PC-9 (cell line): Measurements from ENCODE around the gene SCAMP2. TPM values are rescaled to one million over a fixed set of nuclear protein-coding genes. Genes with fewer than 3 reads are reported as not detected.

Experiments
- BruUV-seq: library from RNA; stranded (reverse); fragments of 400-500 nt; replicated peaks from 2 replicates; lab custom pipeline; 2021; lab: Mats Ljungman, UMichigan
- CTCF ChIA-PET: fragments of 300-600 bp; sonication (Branson Sonifier 250); formaldehyde crosslinking; loops from one replicate; lab custom pipeline; 2022; ENCODE audit warnings: antibody characterized with exemption; lab: Charles Lee
- POLR2A ChIA-PET: fragments of 300-600 bp; sonication (Branson Sonifier 250); formaldehyde crosslinking; loops from one replicate; lab custom pipeline; 2022; ENCODE audit warnings: antibody characterized with exemption; ENCODE audit not compliant: unreplicated experiment; lab: Charles Lee
- DNase-seq, 2 experiments: peaks; one replicate each; pipeline versions ENCODE4 v3.0.0 to v3.0.0-alpha.2; 2015 to 2022; ENCODE audit warnings: mixed read lengths in 1 of 2
- H2AFZ ChIP-seq: fragments of 200-600 bp; sonication (generic); 2 replicates; pipeline ENCODE4 v1.8.1; 2017; ENCODE audit warnings: antibody characterized with exemption
- H3F3A ChIP-seq: fragments of 200-600 bp; sonication (generic); 2 replicates; pipeline ENCODE4 v1.8.1; 2017; ENCODE audit warnings: antibody characterized with exemption, mild to moderate bottlenecking, low read depth; ENCODE audit not compliant: insufficient read depth
- H3K27ac ChIP-seq: fragments of 200-600 bp; sonication (generic); 2 replicates; pipeline ENCODE4 v1.6.1; 2016; ENCODE audit warnings: mixed run types
- H3K27me3 ChIP-seq: fragments of 200-600 bp; sonication (generic); 2 replicates; pipeline ENCODE4 v1.6.1; 2016; ENCODE audit warnings: low read depth, mixed run types; ENCODE audit not compliant: insufficient read depth
- H3K36me3 ChIP-seq: fragments of 200-600 bp; sonication (generic); 2 replicates; pipeline ENCODE4 v1.6.1; 2016; ENCODE audit warnings: low read depth, mixed run types
- H3K4me1 ChIP-seq: fragments of 200-600 bp; sonication (generic); replicated peaks from 2 replicates; pipeline ENCODE4 v1.6.1; 2016; ENCODE audit warnings: mixed run types; ENCODE audit not compliant: insufficient read depth
- H3K4me2 ChIP-seq: fragments of 200-600 bp; sonication (generic); 2 replicates; pipeline ENCODE4 v1.6.1; 2017; ENCODE audit warnings: mixed run types
- H3K4me3 ChIP-seq: fragments of 200-600 bp; sonication (generic); 2 replicates; pipeline ENCODE4 v1.6.1; 2016; ENCODE audit warnings: mixed run types
- H3K79me2 ChIP-seq: fragments of 200-600 bp; sonication (generic); 2 replicates; pipeline ENCODE4 v1.6.1; 2017; ENCODE audit warnings: low read depth, mixed run types
- H3K9me2 ChIP-seq: fragments of 200-600 bp; sonication (generic); 2 replicates; pipeline ENCODE4 v1.8.1; 2017; ENCODE audit warnings: mild to moderate bottlenecking; ENCODE audit not compliant: insufficient read depth
- H3K9me3 ChIP-seq: fragments of 200-600 bp; sonication (generic); 2 replicates; pipeline ENCODE4 v1.8.1; 2016; ENCODE audit warnings: low read depth; ENCODE audit not compliant: insufficient read depth
- H4K20me1 ChIP-seq: fragments of 200-600 bp; sonication (generic); 2 replicates; pipeline ENCODE4 v1.8.1; 2017; ENCODE audit not compliant: insufficient read depth
- EZH2 ChIP-seq: fragments of 200-600 bp; sonication (generic); IDR thresholded peaks from 2 replicates; pipeline ENCODE4 v1.8.0; 2017; ENCODE audit warnings: antibody characterized with exemption, low read depth
- intact Hi-C: fragments of 100-400 bp; cut with micrococcal nuclease; formaldehyde crosslinking; loops from one replicate; pipeline ENCODE4 v1.10.0; 2022; ENCODE audit not compliant: unreplicated experiment
- total RNA-seq: library from RNA; stranded (reverse); gene quantifications from 2 replicates; pipeline ENCODE4 v1.2.3, GENCODE V29; 2021
- TF ChIP-seq, protein P1 (sequence below): fragments of 200-600 bp; sonication (generic); conservative IDR thresholded peaks from 2 replicates; pipeline ENCODE4 v1.6.1; 2017; ENCODE audit warnings: mixed run types, antibody characterized with exemption, mild to moderate bottlenecking, moderate library complexity

Gene SCAMP2
- total RNA-seq, 1 experiment from 2014 or later: 84.6 TPM

DNA sequence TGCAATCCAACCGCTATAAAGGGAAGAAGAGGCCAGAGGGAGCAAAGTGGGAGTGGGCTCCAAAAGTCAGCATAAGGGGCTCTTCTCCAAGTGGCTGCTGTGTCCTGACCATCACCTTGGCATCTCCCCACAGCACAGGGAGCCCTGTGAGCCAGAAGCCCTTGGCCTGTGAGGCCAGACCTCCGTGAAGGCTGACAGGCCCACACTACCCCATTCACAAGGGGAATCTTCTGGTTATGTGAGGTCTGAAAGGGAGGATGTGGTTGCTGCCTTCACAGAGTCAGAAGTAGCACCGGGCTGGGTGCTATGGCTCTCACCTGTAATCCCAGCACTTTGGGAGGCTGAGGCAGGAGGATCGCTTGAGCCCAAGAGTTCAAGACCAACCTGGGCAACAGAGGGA, 27.6 kb downstream of the SCAMP2 start:
- ChIA-PET CTCF (interaction anchor here (1.2 kb wide), 1 partner anchor 56 kb away, joined by 6 read pairs; no protein-coding TSS in a partner anchor), POLR2A (no interaction called here)
- no peak for DNase-seq
- no peaks in the 10 kb centered on the region for H3K9me2 ChIP-seq
- H3K27me3 ChIP-seq: no peaks in the 10 kb centered on the region
- H4K20me1 ChIP-seq: no peaks in the 10 kb centered on the region
- no peak overlapping the region for H3K4me2 ChIP-seq
- intact Hi-C loops: no loop called here
- H2AFZ ChIP-seq: no peak overlapping the region
- H3K36me3 ChIP-seq: no peaks in the 10 kb centered on the region; the same call in 1 of the 2 replicates
- H3K4me3 ChIP-seq: no peak overlapping the region
- TF ChIP-seq EZH2: no peak
- TF ChIP-seq, protein P1, sequence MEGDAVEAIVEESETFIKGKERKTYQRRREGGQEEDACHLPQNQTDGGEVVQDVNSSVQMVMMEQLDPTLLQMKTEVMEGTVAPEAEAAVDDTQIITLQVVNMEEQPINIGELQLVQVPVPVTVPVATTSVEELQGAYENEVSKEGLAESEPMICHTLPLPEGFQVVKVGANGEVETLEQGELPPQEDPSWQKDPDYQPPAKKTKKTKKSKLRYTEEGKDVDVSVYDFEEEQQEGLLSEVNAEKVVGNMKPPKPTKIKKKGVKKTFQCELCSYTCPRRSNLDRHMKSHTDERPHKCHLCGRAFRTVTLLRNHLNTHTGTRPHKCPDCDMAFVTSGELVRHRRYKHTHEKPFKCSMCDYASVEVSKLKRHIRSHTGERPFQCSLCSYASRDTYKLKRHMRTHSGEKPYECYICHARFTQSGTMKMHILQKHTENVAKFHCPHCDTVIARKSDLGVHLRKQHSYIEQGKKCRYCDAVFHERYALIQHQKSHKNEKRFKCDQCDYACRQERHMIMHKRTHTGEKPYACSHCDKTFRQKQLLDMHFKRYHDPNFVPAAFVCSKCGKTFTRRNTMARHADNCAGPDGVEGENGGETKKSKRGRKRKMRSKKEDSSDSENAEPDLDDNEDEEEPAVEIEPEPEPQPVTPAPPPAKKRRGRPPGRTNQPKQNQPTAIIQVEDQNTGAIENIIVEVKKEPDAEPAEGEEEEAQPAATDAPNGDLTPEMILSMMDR: no peak
- H3K9me3 ChIP-seq: no peaks in the 10 kb centered on the region
- no TSS peak for BruUV-seq
- H3K79me2 ChIP-seq: no peaks in the 10 kb centered on the region
- peaks cover 11% of the 10 kb centered on the region for H3K4me1 ChIP-seq
- H3F3A ChIP-seq: peaks cover 23% of the 10 kb centered on the region; the same call in 1 of the 2 replicates
- H3K27ac ChIP-seq: no peak overlapping the region

DNA sequence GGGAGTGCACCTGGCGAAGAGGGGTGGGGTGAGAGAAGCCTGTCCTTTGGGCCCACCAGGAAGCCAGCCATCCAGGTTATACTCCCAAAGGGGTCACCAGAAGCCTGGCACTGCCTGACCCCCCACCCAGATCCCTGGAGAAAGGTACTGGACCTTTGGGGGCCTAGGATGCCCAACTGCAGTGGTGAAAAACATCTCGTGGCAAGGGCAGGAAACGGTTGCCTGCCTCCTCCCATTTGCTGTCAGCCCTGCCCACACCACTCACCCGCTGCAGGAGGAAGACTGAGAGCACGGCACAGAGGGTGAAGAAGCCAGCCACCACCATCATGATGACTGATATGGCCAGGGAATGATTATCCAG, 28.0 kb downstream of the SCAMP2 start:
- H2AFZ ChIP-seq: no peak overlapping the region
- ChIA-PET POLR2A (no interaction called here), CTCF (interaction anchor here (0.5 to 1.2 kb wide), 2 partner anchors 56 to 107 kb away, joined by 3 to 6 read pairs; no protein-coding TSS in a partner anchor)
- intact Hi-C loops: no loop called here
- no peak for DNase-seq
- peaks cover 23% of the 10 kb centered on the region; the same call in 1 of the 2 replicates for H3F3A ChIP-seq
- no peaks in the 10 kb centered on the region for H4K20me1 ChIP-seq
- H3K79me2 ChIP-seq: no peaks in the 10 kb centered on the region
- no peak overlapping the region for H3K4me3 ChIP-seq
- no peaks in the 10 kb centered on the region for H3K9me3 ChIP-seq
- no peaks in the 10 kb centered on the region; the same call in 1 of the 2 replicates for H3K36me3 ChIP-seq
- no TSS peak for BruUV-seq
- no peak overlapping the region for H3K27ac ChIP-seq
- no peak overlapping the region for H3K4me2 ChIP-seq
- no peaks in the 10 kb centered on the region for H3K27me3 ChIP-seq
- no peaks in the 10 kb centered on the region for H3K9me2 ChIP-seq
- peaks cover 11% of the 10 kb centered on the region for H3K4me1 ChIP-seq
- TF ChIP-seq, protein P1: no peak
- TF ChIP-seq EZH2: no peak

DNA sequence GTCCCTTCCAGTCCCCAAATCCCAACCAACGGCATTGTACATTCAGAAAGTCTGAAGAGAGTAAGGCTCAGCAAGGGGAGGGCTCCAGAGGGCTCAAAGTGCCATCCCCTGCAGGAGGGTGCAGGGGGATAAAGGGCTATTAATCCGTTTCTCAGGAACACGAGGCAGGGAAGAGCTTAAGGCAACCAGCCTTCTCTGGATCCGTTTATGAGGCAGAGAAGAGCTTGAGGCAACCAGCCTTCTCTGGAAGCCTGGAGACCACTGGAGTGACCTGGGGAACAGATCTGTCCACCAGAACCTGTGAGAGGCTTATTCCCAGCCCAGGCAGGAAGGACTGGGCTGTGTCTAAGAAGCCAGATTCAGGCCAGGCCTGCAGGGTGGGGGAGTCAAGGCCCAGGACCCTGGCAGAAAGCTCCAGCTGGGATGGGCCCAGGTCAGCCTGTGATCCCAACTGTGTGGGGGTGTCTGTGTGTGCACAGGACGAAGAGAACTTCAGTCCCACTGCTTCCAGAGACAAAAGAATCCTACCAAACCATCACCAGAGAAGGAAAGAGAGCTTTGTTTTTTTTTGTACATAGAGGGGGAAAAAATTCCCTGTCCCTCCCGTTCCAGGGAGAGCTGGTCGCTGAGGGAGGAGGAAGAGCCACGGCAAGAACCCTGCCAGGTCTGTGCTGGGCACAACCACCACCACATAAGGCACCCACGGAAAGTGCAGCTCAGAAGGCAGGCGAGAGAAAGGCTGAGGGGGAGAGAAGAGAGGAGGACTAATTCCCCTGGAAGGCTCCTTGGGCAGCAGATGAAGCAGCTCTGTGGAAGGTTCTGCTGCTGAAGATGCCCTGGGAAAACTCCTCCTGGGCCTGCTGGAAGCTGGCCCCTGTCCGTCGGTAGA, 28.6 kb downstream of the SCAMP2 start:
- ChIA-PET CTCF (interaction anchor here (0.5 to 1.2 kb wide), 2 partner anchors 57 to 108 kb away, joined by 3 to 6 read pairs; no protein-coding TSS in a partner anchor), POLR2A (no interaction called here)
- no peaks in the 10 kb centered on the region for H3K27me3 ChIP-seq
- no peak for TF ChIP-seq EZH2
- TF ChIP-seq, protein P1: no peak
- peaks cover 11% of the 10 kb centered on the region for H3K4me1 ChIP-seq
- H3K4me3 ChIP-seq: no peak overlapping the region
- no peak overlapping the region for H3K4me2 ChIP-seq
- no peak for DNase-seq
- H3K36me3 ChIP-seq: no peaks in the 10 kb centered on the region; the same call in 1 of the 2 replicates
- H3K79me2 ChIP-seq: no peaks in the 10 kb centered on the region
- BruUV-seq: no TSS peak
- no peak overlapping the region for H3K27ac ChIP-seq
- intact Hi-C loops: no loop called here
- H3F3A ChIP-seq: peaks cover 23% of the 10 kb centered on the region; the same call in 1 of the 2 replicates
- H3K9me2 ChIP-seq: no peaks in the 10 kb centered on the region
- no peaks in the 10 kb centered on the region for H3K9me3 ChIP-seq
- no peaks in the 10 kb centered on the region for H4K20me1 ChIP-seq
- no peak overlapping the region for H2AFZ ChIP-seq
